Stimulated activated CD8-positive, alpha-beta memory T cell treated with anti-CD3 and anti-CD28 coated beads, Interleukin-12 subunit alpha, Interleukin-12 subunit beta, amount 100 ng/mL, for 24 hours (primary cell): Measurements from ENCODE around the gene CAMK1.
A peak's percentile ranks its signal among the peaks of the same experiment; 100 is the strongest.

Experiments
- DNase-seq: peaks from one replicate; pipeline ENCODE4 v3.0.0-alpha.2; 2020; ENCODE audit errors: extremely low read depth

Gene CAMK1

GRCh38 chr3:9743548-9743947, 26.2 kb downstream of the CAMK1 start:
- DNase-seq: no peak

- DNase-seq: no peak
Measured at GRCh38 chr3:9742560-9742959, 27.2 kb downstream of the CAMK1 start.

- no peak for DNase-seq
Measured at GRCh38 chr3:9739181-9739580, 30.6 kb downstream of the CAMK1 start.

GRCh38 chr3:9736831-9737230, 32.9 kb downstream of the CAMK1 start:
- DNase-seq: no peak

- DNase-seq: no peak
Measured at GRCh38 chr3:9732740-9733115, 37.0 kb downstream of the CAMK1 start.

GRCh38 chr3:9732080-9732739, 37.5 kb downstream of the CAMK1 start:
- DNase-seq: no peak

GRCh38 chr3:9731206-9732079, 38.3 kb downstream of the CAMK1 start, which contains the start of gene BRPF1:
BRPF1 (plus strand) TSS chr3:9731735; CDS start chr3:9734141, 2,406 bp downstream.
- peak; percentile 98 for DNase-seq

GRCh38 chr3:9730657-9731205, 39.0 kb downstream of the CAMK1 start:
- DNase-seq: no peak

- DNase-seq: no peak
Measured at GRCh38 chr3:9729419-9729818, 40.3 kb downstream of the CAMK1 start.

- no peak for DNase-seq
Measured at GRCh38 chr3:9727743-9728142, 42.0 kb downstream of the CAMK1 start.

GRCh38 chr3:9727041-9727595, 42.6 kb downstream of the CAMK1 start:
- no peak for DNase-seq

- no peak for DNase-seq
Measured at GRCh38 chr3:9725775-9726515, 43.8 kb downstream of the CAMK1 start.

- DNase-seq: no peak
Measured at GRCh38 chr3:9721700-9722060, 48.1 kb downstream of the CAMK1 start.

- no peak for DNase-seq
Measured at GRCh38 chr3:9721015-9721699, 48.6 kb downstream of the CAMK1 start.

- no peak for DNase-seq
Measured at GRCh38 chr3:9718118-9718517, 51.6 kb downstream of the CAMK1 start.

- no peak for DNase-seq
Measured at GRCh38 chr3:9717563-9717962, 52.2 kb downstream of the CAMK1 start.

GRCh38 chr3:9716801-9717555, 52.8 kb downstream of the CAMK1 start:
- DNase-seq: no peak

- DNase-seq: no peak
Measured at GRCh38 chr3:9715764-9716437, 53.8 kb downstream of the CAMK1 start.

GRCh38 chr3:9715136-9715535, 54.6 kb downstream of the CAMK1 start:
- no peak for DNase-seq

- DNase-seq: no peak
Measured at GRCh38 chr3:9713142-9713541, 56.6 kb downstream of the CAMK1 start.
